Upper lobe of right lung (tissue), 1 donor: ENCODE measurements around the gene GTPBP4. TPM values are rescaled to one million over a fixed set of nuclear protein-coding genes. Genes with fewer than 3 reads are reported as not detected.

Experiments
- ATAC-seq: fragments of 200-7000 bp; cut with Tn5 transposase; one replicate; pipeline ENCODE4 v1.9.1; 2020; ENCODE audit warnings: mild to moderate bottlenecking, moderate library complexity
- DNase-seq: peaks from one replicate; pipeline ENCODE4 v3.0.0-alpha.2; 2020
- H3K27ac ChIP-seq: fragments of 200-600 bp; one replicate; pipeline ENCODE4 v1.8.0; 2022
- H3K27me3 ChIP-seq: fragments of 200-600 bp; one replicate; pipeline ENCODE4 v1.8.0; 2022; ENCODE audit warnings: mild to moderate bottlenecking
- H3K36me3 ChIP-seq: fragments of 200-600 bp; one replicate; pipeline ENCODE4 v1.8.0; 2022
- H3K4me1 ChIP-seq: fragments of 200-600 bp; one replicate; pipeline ENCODE4 v1.8.0; 2022
- H3K4me3 ChIP-seq: fragments of 200-600 bp; one replicate; pipeline ENCODE4 v1.8.0; 2022; ENCODE audit warnings: mild to moderate bottlenecking
- H3K9me3 ChIP-seq: fragments of 200-600 bp; one replicate; pipeline ENCODE4 v1.8.0; 2022
- intact Hi-C: fragments of 100-400 bp; cut with DNase I; formaldehyde crosslinking; loops from one replicate; pipeline ENCODE4 v1.11.0; 2022
- total RNA-seq: library from RNA; stranded (reverse); fragmentation: NEBNext Ultra II Directional; extraction: Animal tissue kit (Norgen Biotek cat#: 25700); gene quantifications from one replicate; pipeline ENCODE4 v1.2.1, GENCODE V29; 2021
- TF ChIP-seq, protein P1 (sequence below): fragments of 200-600 bp; IDR thresholded peaks from one replicate; pipeline ENCODE4 v1.8.0; 2022; ENCODE audit warnings: antibody characterized with exemption
- donor health status: DM: no; HTN: yes; CAD: no; lungs with severe emphysema.

GTPBP4 gene
- total RNA-seq, 1 donor from 2014 or later: 36.5 TPM

DNA sequence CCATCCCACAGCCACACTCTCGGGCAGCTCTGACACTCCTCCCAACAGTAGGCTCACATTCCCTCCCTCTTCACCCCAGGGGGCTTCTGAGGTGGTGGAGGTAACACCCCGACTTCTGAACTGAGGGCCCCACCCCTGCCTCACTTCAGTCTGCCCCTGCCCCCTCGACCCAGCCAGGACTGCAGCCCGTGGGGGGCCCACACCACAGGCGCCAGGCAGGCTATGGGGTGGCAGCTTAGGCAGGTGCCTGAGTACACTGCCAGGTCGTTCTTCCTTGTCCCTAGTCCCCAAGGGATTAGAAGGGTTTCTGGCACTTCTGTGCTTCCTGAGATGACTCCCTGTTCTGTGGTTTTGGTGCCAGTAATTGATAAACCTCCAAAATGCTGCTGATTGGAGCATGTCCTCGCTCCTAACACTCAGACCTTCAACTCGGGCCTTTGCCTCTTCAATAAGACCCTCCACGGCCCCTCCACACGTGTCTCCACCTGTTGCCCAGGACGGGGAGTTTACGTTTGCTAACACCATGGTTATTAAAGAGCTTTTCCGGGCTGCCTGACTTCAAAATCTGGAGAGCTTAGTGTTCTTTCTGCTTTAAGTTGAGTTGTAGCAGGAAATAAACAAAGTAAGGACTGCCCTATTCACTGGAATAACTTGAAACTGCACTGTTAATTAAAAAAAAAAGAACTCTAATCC, 33.0 kb upstream of the GTPBP4 start:
- H3K4me1 ChIP-seq: no peaks in the 10 kb centered on the region
- H3K27me3 ChIP-seq: no peaks in the 10 kb centered on the region
- intact Hi-C loops: no loop called here
- ATAC-seq: peak; percentile 72
- TF ChIP-seq, protein P1, sequence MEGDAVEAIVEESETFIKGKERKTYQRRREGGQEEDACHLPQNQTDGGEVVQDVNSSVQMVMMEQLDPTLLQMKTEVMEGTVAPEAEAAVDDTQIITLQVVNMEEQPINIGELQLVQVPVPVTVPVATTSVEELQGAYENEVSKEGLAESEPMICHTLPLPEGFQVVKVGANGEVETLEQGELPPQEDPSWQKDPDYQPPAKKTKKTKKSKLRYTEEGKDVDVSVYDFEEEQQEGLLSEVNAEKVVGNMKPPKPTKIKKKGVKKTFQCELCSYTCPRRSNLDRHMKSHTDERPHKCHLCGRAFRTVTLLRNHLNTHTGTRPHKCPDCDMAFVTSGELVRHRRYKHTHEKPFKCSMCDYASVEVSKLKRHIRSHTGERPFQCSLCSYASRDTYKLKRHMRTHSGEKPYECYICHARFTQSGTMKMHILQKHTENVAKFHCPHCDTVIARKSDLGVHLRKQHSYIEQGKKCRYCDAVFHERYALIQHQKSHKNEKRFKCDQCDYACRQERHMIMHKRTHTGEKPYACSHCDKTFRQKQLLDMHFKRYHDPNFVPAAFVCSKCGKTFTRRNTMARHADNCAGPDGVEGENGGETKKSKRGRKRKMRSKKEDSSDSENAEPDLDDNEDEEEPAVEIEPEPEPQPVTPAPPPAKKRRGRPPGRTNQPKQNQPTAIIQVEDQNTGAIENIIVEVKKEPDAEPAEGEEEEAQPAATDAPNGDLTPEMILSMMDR: no peak
- H3K9me3 ChIP-seq: no peaks in the 10 kb centered on the region
- no peak overlapping the region for H3K4me3 ChIP-seq
- no peaks in the 10 kb centered on the region for H3K36me3 ChIP-seq
- no peak for DNase-seq
- H3K27ac ChIP-seq: peak overlapping the region; percentile 71

GRCh38 chr10:955820-956217, 32.4 kb upstream of the GTPBP4 start:
- DNase-seq: no peak
- Histone ChIP-seq H3K4me3 (no peak overlapping the region), H3K27ac (peak overlapping the region; percentile 71), H3K9me3 (no peaks in the 10 kb centered on the region), H3K4me1 (no peaks in the 10 kb centered on the region), H3K36me3 (no peaks in the 10 kb centered on the region), H3K27me3 (no peaks in the 10 kb centered on the region)
- TF ChIP-seq, protein P1: no peak
- peak; percentile 72 for ATAC-seq
- intact Hi-C loops: no loop called here

DNA sequence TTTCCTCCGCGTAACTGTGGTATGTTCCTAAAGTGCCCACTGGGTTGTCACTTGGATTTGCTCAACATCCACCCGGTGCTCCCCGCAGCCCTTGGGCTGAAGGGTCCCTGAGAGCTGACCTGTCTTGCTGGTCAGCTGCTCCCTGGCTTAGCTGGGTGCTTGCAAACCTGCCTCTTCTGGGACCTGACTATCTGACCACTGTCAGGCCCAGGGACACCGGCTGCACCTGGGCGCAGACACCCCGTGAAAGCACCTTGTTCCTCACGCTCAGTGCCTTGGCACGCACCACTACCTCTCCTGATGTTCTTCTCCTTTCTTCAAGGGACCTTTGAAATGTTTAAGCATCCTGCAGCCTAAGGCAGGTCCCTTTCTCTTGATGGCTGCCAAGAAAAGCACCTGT, 30.1 kb upstream of the GTPBP4 start:
- no peaks in the 10 kb centered on the region for H3K27me3 ChIP-seq
- TF ChIP-seq, protein P1: no peak
- H3K9me3 ChIP-seq: no peaks in the 10 kb centered on the region
- no peaks in the 10 kb centered on the region for H3K36me3 ChIP-seq
- H3K4me3 ChIP-seq: no peak overlapping the region
- DNase-seq (no peak), ATAC-seq (no peak)
- intact Hi-C loops: no loop called here
- no peaks in the 10 kb centered on the region for H3K4me1 ChIP-seq
- H3K27ac ChIP-seq: no peak overlapping the region

DNA sequence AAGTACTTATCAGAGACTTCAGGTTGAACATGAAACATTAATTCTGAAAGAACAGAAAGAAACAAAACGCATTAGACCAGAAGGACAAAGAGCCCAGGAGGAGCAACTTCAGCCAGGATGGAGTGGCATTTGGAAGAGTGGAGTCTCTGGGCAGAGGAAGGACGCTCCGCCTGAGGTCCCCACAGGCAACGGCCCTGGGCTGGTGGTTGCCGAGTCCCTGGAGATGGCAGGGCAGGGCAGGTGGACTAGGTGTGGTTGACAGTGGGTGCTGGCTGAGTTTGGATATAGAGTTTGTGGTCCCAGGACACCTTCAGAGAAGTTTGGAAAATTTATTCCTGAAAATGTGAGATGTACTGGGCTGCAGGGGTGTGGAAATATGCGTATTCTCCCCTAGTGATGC, 29.4 kb upstream of the GTPBP4 start:
- Histone ChIP-seq H3K4me3 (no peak overlapping the region), H3K36me3 (no peaks in the 10 kb centered on the region), H3K27ac (no peak overlapping the region), H3K27me3 (no peaks in the 10 kb centered on the region), H3K9me3 (no peaks in the 10 kb centered on the region), H3K4me1 (no peaks in the 10 kb centered on the region)
- no peak for ATAC-seq
- TF ChIP-seq, protein P1: no peak
- intact Hi-C loops: no loop called here
- DNase-seq: no peak

DNA sequence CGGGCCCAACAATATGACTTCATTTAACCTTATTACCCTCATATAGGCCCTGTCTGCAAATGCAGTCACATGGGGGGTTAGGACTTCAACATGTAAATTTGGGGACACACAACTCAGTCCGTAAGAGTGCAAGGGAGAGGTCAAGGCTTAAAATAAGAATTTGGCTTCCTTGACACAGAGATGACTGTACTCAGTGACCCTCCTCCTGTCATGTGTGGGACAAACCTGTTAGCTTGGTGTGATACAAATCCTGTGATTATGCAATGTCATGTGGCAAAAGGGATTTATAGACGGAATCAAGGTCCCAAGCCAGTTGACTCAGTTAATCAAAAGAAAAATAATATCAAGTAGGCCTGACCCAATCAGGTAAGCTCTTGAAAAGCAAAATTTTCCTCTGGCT, 25.9 kb upstream of the GTPBP4 start:
- ATAC-seq (no peak), DNase-seq (no peak)
- intact Hi-C loops: no loop called here
- Histone ChIP-seq H3K9me3 (no peaks in the 10 kb centered on the region), H3K36me3 (no peaks in the 10 kb centered on the region), H3K27me3 (no peaks in the 10 kb centered on the region), H3K4me1 (no peaks in the 10 kb centered on the region), H3K27ac (no peak overlapping the region), H3K4me3 (no peak overlapping the region)
- TF ChIP-seq, protein P1: no peak

- intact Hi-C loops: no loop called here
- H3K4me3 ChIP-seq: no peak overlapping the region
- H3K4me1 ChIP-seq: no peaks in the 10 kb centered on the region
- no peaks in the 10 kb centered on the region for H3K9me3 ChIP-seq
- H3K27ac ChIP-seq: no peak overlapping the region
- DNase-seq (peak; percentile 25), ATAC-seq (no peak)
- H3K36me3 ChIP-seq: no peaks in the 10 kb centered on the region
- TF ChIP-seq, protein P1: no peak
- H3K27me3 ChIP-seq: no peaks in the 10 kb centered on the region
Observed at GRCh38 chr10:963186-963585, 25.0 kb upstream of the GTPBP4 start.
